Lung (tissue), 12 donors: Measurements from ENCODE around the gene RAB7B. TPM values are rescaled to one million over a fixed set of nuclear protein-coding genes. Genes with fewer than 3 reads are reported as not detected.
A peak's percentile ranks its signal among the peaks of the same experiment; 100 is the strongest.

Experiments
- ATAC-seq: fragments of 200-7000 bp; cut with Tn5 transposase; one replicate; pipeline ENCODE4 v1.9.1; 2020; ENCODE audit warnings: moderate number of reproducible peaks; ENCODE audit not compliant: insufficient read depth, low FRiP score
- DNase-seq, 3 donors: peaks; one replicate each; pipeline ENCODE4 v3.0.0-alpha.2; 2013 to 2017
- H3K27ac ChIP-seq, 2 donors: one replicate each; pipeline ENCODE4 v1.5.1; 2013; ENCODE audit warnings: mild to moderate bottlenecking in 2 of 2, moderate library complexity in 2 of 2, control low read depth in 1 of 2, inconsistent platforms in 1 of 2, low read depth in 1 of 2, low read length in 1 of 2
- H3K27me3 ChIP-seq, 3 donors: one replicate each; pipeline ENCODE4 v1.5.1; 2013; ENCODE audit warnings: low read length in 2 of 3; ENCODE audit not compliant: control insufficient read depth in 3 of 3, insufficient read depth in 3 of 3
- H3K36me3 ChIP-seq, 4 donors: one replicate each; pipeline ENCODE4 v1.5.1; 2013; ENCODE audit warnings: low read length in 4 of 4, mild to moderate bottlenecking in 1 of 4, moderate library complexity in 1 of 4; ENCODE audit not compliant: control insufficient read depth in 4 of 4, insufficient read depth in 4 of 4
- H3K4me1 ChIP-seq, 5 donors: one replicate each; pipeline ENCODE4 v1.5.1; 2013; ENCODE audit warnings: low read length in 5 of 5, mild to moderate bottlenecking in 2 of 5, moderate library complexity in 1 of 5; ENCODE audit not compliant: control insufficient read depth in 5 of 5, insufficient read depth in 5 of 5
- H3K4me3 ChIP-seq: one replicate; pipeline ENCODE4 v1.5.1; 2013; ENCODE audit warnings: mild to moderate bottlenecking, control low read depth, moderate library complexity
- H3K9ac ChIP-seq, 2 donors: one replicate each; pipeline ENCODE4 v1.5.1; 2013; ENCODE audit warnings: low read length in 2 of 2, control low read depth in 1 of 2; ENCODE audit not compliant: insufficient read depth in 1 of 2
- H3K9me3 ChIP-seq, 4 donors: one replicate each; pipeline ENCODE4 v1.5.1; 2013; ENCODE audit warnings: low read length in 3 of 4, mild to moderate bottlenecking in 1 of 4, moderate library complexity in 1 of 4; ENCODE audit not compliant: control insufficient read depth in 4 of 4, insufficient read depth in 3 of 4
- CTCF ChIP-seq: IDR thresholded peaks from 2 replicates; pipeline ENCODE4 v1.5.1; 2012; ENCODE audit warnings: mild to moderate bottlenecking; ENCODE audit errors: control extremely low read depth, extremely low read depth
- WGBS, 2 donors: extraction: QIAGEN DNeasy Blood & Tissue Kit; methylation state at CpG; one replicate each; pipeline ENCODE4 v1.1.7; 2013; 5-methylcytosine and 5-hydroxymethylcytosine counted together
- polyA plus RNA-seq, 2 donors: library from polyadenylated mRNA; stranded (reverse); fragments of 200-250 nt; gene quantifications; one replicate each; pipeline ENCODE4 v1.2.1, GENCODE V29; 2013
- total RNA-seq, 2 donors: library from RNA; depleted of rRNA in 1 of 2; stranded (reverse); fragments of >200 nt in 1 of 2; gene quantifications; one replicate each; pipeline ENCODE4 v1.2.1, GENCODE V29; 2014 to 2021
- donor health status: control.
- donor health status: control.
- donor health status: Bipolar disorder and iron deficiency.
- donor health status: healthy.
- donor health status: DM: yes; HTN: yes; CAD: no.

The RAB7B gene
- total and polyA plus RNA-seq, 4 donors: 3.4 to 16.2 (median 4.4) TPM

- no peaks in the 10 kb centered on the region for H3K27me3 ChIP-seq
- no peak overlapping the region for H3K9ac ChIP-seq
- TF ChIP-seq CTCF: no peak
- H3K4me1 ChIP-seq: peaks cover 0 to 19% (median 15%) of the 10 kb centered on the region in 5 donors
- no peaks in the 10 kb centered on the region for H3K36me3 ChIP-seq
- DNase-seq (no peak), ATAC-seq (no peak)
- no peak overlapping the region for H3K4me3 ChIP-seq
- WGBS, 2 donors: 86 to 88% methylated on average over 10 to 13 of the region's 13 CpGs
- H3K27ac ChIP-seq: no peak overlapping the region
- H3K9me3 ChIP-seq: no peaks in the 10 kb centered on the region
Observed at GRCh38 chr1:205965036-205965884, 37.9 kb downstream of the RAB7B start.

GRCh38 chr1:205963352-205964155 lies 39.6 kb downstream of the RAB7B start:
- Histone ChIP-seq H3K9me3 (no peaks in the 10 kb centered on the region), H3K4me3 (no peak overlapping the region), H3K4me1 (peaks cover 0 to 19% (median 16%) of the 10 kb centered on the region in 5 donors), H3K9ac (no peak overlapping the region), H3K36me3 (no peaks in the 10 kb centered on the region), H3K27ac (no peak overlapping the region), H3K27me3 (no peaks in the 10 kb centered on the region)
- TF ChIP-seq CTCF: no peak
- WGBS, 2 donors: 81 to 86% methylated on average over 16 of the region's 16 CpGs
- DNase-seq (no peak), ATAC-seq (no peak)

GRCh38 chr1:205962821-205963221 lies 40.4 kb downstream of the RAB7B start:
- WGBS, 2 donors: 74 to 79% methylated on average over 6 of the region's 6 CpGs
- no peaks in the 10 kb centered on the region for H3K9me3 ChIP-seq
- DNase-seq: no peak

More at GRCh38 chr1:205962821-205963221, 40.4 kb downstream of the RAB7B start:
- H3K4me1 ChIP-seq: peaks cover 0 to 19% (median 16%) of the 10 kb centered on the region in 5 donors
- ATAC-seq: no peak
- H3K36me3 ChIP-seq: no peaks in the 10 kb centered on the region
- no peak for TF ChIP-seq CTCF
- H3K27ac ChIP-seq: peak overlapping the region in 1 of 2 donors; percentile 34
- no peak overlapping the region for H3K9ac ChIP-seq
- H3K4me3 ChIP-seq: no peak overlapping the region
- H3K27me3 ChIP-seq: no peaks in the 10 kb centered on the region
